ENCODE measurements around the gene PCYT2. TPM values are rescaled to one million over a fixed set of nuclear protein-coding genes. Genes with fewer than 3 reads are reported as not detected.

Gene PCYT2
- total and polyA plus RNA-seq, 9 of the 15 experiments (the other 6 are each of a cell fraction or from before 2014, with no cell fraction given) = 0.92 to 134 (median 82.5) TPM

- TF ChIP-seq ZNF395 (CRISPR knock-in tag; IDR thresholded peaks at IDR 0.05) (no peak), ZNF785 (CRISPR knock-in tag; IDR thresholded peaks at IDR 0.05) (no peak), MBD2 (IDR thresholded peaks at IDR 0.05; ENCODE audit: borderline replicate concordance, low read depth) (no peak), KAT8 (IDR thresholded peaks at IDR 0.05; ENCODE audit: low read depth) (no peak), ATF2 (CRISPR knock-in tag; IDR thresholded peaks at IDR 0.05) (no peak), E2F5 (CRISPR knock-in tag; IDR thresholded peaks at IDR 0.05) (no peak), SMARCA4 (IDR thresholded peaks at IDR 0.05) (no peak), HDAC8 (tag; IDR thresholded peaks at IDR 0.05) (no peak), ZNF212 (CRISPR knock-in tag; IDR thresholded peaks at IDR 0.05) (no peak), MXD1 (CRISPR knock-in tag; IDR thresholded peaks at IDR 0.05; ENCODE audit: borderline replicate concordance, poor library complexity, severe bottlenecking) (no peak), GATA2 (CRISPR knock-in tag; IDR thresholded peaks at IDR 0.05) (no peak), EP400 (IDR thresholded peaks at IDR 0.05) (peak; percentile 69; the same call in 1 of the 2 replicates), HDAC2 (IDR thresholded peaks at IDR 0.05) (no peak), PHB (CRISPR knock-in tag; IDR thresholded peaks at IDR 0.05) (no peak), ZNF133 (CRISPR knock-in tag; IDR thresholded peaks at IDR 0.05) (no peak), SUPT5H (IDR thresholded peaks at IDR 0.05) (no peak), MTF1 (CRISPR knock-in tag; IDR thresholded peaks at IDR 0.05; ENCODE audit: borderline replicate concordance) (no peak), ATF4 (CRISPR knock-in tag; IDR thresholded peaks at IDR 0.05) (no peak), JUNB (CRISPR knock-in tag; conservative IDR thresholded peaks at IDR 0.05) (no peak), MAZ (CRISPR knock-in tag; conservative IDR thresholded peaks at IDR 0.05 in 1 of 2, IDR thresholded peaks at IDR 0.05 in 1 of 2) (peak in 1 of 2 experiments; percentile 68; a peak in 2 of 4 replicates), KLF10 (CRISPR knock-in tag; IDR thresholded peaks at IDR 0.05) (no peak), SAFB (IDR thresholded peaks at IDR 0.05; ENCODE audit: borderline replicate concordance, low read depth, low read length) (peak; percentile 99), ZBTB1 (CRISPR knock-in tag; IDR thresholded peaks at IDR 0.05; ENCODE audit: borderline replicate concordance, low read depth) (0 out of 2 replicates have a peak, but pooled peaks have one; percentile 38), RBFOX2 (IDR thresholded peaks at IDR 0.05; ENCODE audit: low read depth, low read length) (peak; percentile 77), CC2D1A (IDR thresholded peaks at IDR 0.05) (no peak), ZNF146 (CRISPR knock-in tag; IDR thresholded peaks at IDR 0.05; ENCODE audit: unreplicated experiment) (no peak)
Measured at GRCh38 chr17:81959362-81960129, 48.3 kb upstream of the PCYT2 start (continued).
